NCI-H1436 (cell line): Measurements from ENCODE around the gene CNKSR3.
A peak's percentile ranks its signal among the peaks of the same experiment; 100 is the strongest.

ENCODE experiments used
- DNase-seq: peaks from one replicate; lab custom pipeline; 2025; lab: John Stamatoyannopoulos, UW

CNKSR3 gene

DNA sequence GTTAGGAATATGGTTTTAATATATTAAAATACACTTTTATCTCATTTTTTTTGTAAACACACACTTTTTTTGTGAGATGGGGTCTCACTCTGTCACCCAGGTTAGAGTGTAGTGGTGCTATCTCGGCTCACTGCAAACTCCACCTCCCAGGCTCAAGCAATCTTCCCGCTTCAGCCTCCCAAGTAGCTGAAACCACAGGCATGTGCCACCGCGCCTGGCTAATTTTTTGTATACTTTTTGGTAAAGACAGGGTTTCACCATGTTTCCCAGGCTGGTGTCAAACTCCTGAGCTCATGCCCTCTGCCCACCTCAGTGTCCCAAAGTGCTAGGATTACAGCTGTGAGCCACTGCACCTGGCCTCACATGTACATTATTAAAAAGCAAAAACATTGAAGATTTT, 164.7 kb downstream of the CNKSR3 start:
- no peak for DNase-seq

DNA sequence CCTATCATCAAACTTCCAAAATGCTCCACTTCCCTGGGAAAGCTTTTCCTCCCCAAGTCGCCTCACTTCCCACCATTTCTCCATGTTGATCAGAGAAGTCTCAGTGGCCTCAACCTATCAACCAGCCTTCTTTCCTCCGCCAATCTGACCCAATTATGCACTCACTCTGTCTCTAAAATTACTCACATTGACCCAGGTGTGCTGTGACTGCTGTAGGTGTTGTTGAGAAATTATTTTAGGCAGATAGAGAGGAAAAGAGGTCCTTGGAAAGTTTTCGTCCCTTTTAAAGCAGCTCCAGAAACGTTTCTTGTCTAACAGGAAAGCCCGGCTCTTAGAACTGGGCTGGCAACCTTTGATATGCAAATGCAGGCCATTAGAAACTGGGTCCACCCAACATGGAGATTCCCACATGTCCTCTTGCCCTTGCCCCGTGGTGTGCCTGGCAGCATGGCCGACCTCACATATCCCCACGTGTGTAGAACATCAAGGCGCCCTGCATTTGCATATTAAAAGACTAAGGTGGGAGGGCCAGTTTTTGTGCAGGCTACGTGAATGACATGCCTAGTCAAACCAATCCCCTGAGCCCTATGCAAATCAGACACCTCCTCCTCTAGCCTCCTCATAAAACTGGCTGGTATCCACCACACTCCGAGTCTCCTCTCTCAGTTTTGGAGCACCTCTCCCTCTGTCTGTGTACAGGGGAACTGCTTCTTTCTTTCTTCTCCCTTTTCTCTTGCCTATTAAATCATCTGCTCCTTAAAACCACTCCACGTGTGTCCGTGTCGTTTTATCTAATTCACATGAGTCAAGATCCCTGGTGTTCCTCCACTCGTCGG, 166.8 kb downstream of the CNKSR3 start:
- peak; percentile 30 for DNase-seq

DNA sequence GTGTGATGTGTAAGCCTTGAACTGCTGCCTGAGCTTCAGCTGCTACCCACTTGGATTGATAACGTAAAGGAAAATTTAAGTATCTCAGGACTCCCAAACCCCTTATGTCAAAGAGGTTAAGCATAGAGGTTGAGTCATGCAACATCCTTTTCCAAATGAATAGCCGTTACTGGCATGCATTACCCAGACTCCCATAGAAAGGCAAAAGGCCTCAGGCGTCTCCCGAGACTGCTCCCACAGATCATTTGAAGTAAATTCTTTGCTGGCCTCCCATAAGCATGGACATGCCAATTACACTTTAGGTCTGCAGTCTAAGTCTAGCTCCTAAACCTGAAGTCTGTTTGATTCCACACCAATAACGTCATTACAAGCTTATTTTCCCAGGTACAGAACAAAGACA, 168.6 kb downstream of the CNKSR3 start:
- no peak for DNase-seq

DNA sequence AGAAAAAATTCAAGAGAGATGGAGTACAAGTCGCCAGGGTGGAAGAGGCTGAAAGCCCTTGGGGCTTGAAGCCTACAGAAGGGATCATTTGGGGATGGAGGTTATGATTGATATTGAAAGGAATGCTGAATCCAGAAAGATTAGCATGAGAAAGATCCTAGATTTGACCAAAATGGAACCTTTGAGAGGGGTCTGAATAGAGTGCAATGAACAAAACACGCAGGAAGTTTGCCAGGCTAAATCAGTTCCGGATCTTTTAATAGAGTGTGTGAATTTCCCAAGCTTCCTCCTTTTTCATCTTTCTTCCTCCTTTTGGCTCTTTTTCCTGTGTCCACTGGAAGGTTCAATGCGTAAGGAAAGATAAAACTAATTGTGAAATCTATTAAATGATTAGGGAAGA, 169.1 kb downstream of the CNKSR3 start:
- no peak for DNase-seq
